Measurements from ENCODE around the gene RFFL.

The RFFL gene

DNA sequence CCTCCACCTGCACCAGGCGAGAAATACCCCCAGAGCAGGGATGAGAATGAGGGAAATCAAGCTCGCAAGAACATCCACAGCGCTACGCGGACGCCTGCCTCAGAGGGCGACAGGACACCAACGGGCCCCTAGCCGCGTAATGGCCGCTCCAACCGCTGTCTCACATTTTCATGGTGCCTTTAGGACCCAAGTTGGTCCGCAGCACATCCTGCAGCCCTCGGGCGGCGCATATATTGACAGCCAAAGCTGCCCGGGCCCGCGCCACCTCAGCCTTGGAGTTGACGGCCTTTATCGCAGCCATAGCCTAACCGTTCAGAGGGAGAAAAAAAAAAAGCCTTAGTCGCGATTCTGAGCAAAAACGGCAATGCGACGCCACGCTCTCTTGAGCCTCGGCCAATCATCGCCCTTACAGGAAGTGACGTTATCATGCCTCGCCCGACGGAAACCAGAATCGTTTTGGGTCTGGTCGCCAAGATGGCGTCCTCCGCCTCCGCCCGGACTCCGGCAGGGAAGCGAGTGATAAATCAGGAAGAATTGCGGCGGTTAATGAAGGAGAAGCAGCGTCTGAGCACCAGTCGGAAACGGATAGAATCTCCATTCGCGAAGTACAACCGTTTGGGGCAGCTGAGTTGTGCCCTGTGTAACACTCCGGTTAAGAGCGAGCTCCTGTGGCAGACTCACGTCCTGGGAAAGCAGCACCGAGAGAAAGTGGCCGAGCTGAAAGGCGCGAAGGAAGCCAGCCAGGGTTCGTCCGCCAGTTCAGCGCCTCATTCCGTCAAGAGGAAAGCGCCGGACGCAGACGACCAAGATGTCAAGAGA lies 102.2 kb downstream of the RFFL start, which contains the start of the genes CCT6B and ZNF830:
CCT6B (minus strand) TSS at position 368 of the 819 bp plus-strand sequence; CDS start at position 301, 67 bp downstream.
ZNF830 (plus strand) TSS at position 448 of the 819 bp plus-strand sequence; CDS start at position 475, 27 bp downstream.
- DNase-seq = peak; percentile 89

DNA sequence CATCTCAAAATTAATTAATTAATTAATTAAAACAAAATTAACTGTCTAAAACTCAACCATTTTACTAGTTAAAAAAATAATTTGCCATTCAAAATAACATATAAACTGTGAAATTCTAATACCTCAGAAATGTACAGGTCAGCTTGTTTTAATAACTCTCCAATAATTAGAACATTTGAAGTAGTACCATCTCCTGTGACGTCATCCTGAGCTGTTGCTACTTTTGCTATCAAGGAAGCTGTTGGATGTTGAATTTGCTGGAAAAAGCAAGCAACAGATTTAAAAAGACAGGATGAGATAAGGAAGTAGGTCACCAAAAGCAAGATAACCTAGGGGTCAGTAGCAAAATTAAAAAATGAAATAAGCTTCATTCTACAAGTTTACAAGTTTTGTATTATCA lies 105.1 kb downstream of the RFFL start:
- no peak for DNase-seq
